K562 (cell line): Measurements from ENCODE around the gene GPRC5A. TPM values are rescaled to one million over a fixed set of nuclear protein-coding genes. Genes with fewer than 3 reads are reported as not detected.

Experiments used
- CEBPG ChIP-seq, 3 experiments: fragments of 200-800 bp in 1 of 3; sonication (Bioruptor generic) in 1 of 3; sonication (generic) in 1 of 3; formaldehyde crosslinking in 1 of 3; IDR thresholded peaks in 2 of 3; conservative IDR thresholded peaks in 1 of 3; 2 replicates each; pipeline versions ENCODE4 v1.6.1 to v1.8.0; 2016 to 2022; ENCODE audit warnings: missing compliant biosample characterization in 2 of 3, missing genetic modification characterization in 2 of 3, mild to moderate bottlenecking in 1 of 3, missing genetic modification reagents in 1 of 3
- HMG20A ChIP-seq: fragments of 450-650 bp; formaldehyde crosslinking; conservative IDR thresholded peaks from 2 replicates; pipeline ENCODE4 v1.4.0; 2020; ENCODE audit warnings: mild to moderate bottlenecking, mixed read lengths
- NCOA1 ChIP-seq: fragments of 450-650 bp; IDR thresholded peaks from 2 replicates; pipeline ENCODE4 v1.6.1; 2016; ENCODE audit warnings: low read depth
- NFE2 ChIP-seq: IDR thresholded peaks from 2 replicates; pipeline ENCODE4 v1.6.1; 2014; ENCODE audit warnings: antibody characterized with exemption, low read depth
- POLR2G ChIP-seq: fragments of 200-400 bp; formaldehyde crosslinking; IDR thresholded peaks from 2 replicates; pipeline ENCODE4 v1.6.1; 2017; ENCODE audit warnings: low read depth, mild to moderate bottlenecking, antibody characterized with exemption, low read length, moderate library complexity
- RFX7 ChIP-seq: fragments of 250-450 bp; sonication (Bioruptor Pico); IDR thresholded peaks from 2 replicates; pipeline ENCODE4 v1.5.1; 2021; ENCODE audit warnings: mild to moderate bottlenecking
- ZNF79 ChIP-seq: fragments of 250-450 bp; sonication (Bioruptor Pico); IDR thresholded peaks from 2 replicates; pipeline ENCODE4 v1.4.0; 2020; ENCODE audit warnings: low read depth, mild to moderate bottlenecking, moderate library complexity
- polyA plus RNA-seq, 8 experiments: library from polyadenylated mRNA; depleted of rRNA in 4 of 8; stranded (reverse) in 5 of 8; unstranded in 3 of 8; fragments of >200 nt; fragmentation: Nextera tagmentation in 2 of 8; fragmentation: Illumina TruSeq in 1 of 8; extraction: Ambion mirVana in 2 of 8; extraction: Trizol in 1 of 8; gene quantifications; 2 replicates each; pipeline versions ENCODE4 v1.2.1 to v1.2.3, GENCODE V29; 2011 to 2014; ENCODE audit warnings: inconsistent platforms in 1 of 8, missing spikeins in 1 of 8
- total RNA-seq, 7 experiments: library from RNA; depleted of rRNA in 6 of 7; stranded (reverse); fragments of >200 nt in 6 of 7; fragmentation: Illumina TruSeq in 2 of 7; extraction: Trizol in 2 of 7; gene quantifications; 2 replicates each; pipeline versions ENCODE4 v1.2.1 to v1.2.3, GENCODE V29; 2011 to 2021; ENCODE audit warnings: low replicate concordance in 1 of 7
- TF ChIP-seq, protein P1 (sequence below), 2 experiments: fragments of 450-650 bp in 1 of 2; sonication (generic) in 1 of 2; formaldehyde crosslinking; conservative IDR thresholded peaks; 2 replicates each; pipeline versions ENCODE4 v1.4.0 to v1.8.1; 2020 to 2022; ENCODE audit warnings: mild to moderate bottlenecking in 1 of 2, missing genetic modification reagents in 1 of 2
- TF ChIP-seq, protein P2 (sequence below): sonication (generic); formaldehyde crosslinking; IDR thresholded peaks from 2 replicates; pipeline ENCODE4 v1.8.0; 2022; ENCODE audit warnings: mild to moderate bottlenecking, missing genetic modification reagents, borderline replicate concordance
- TF ChIP-seq, protein P3 (sequence below), 2 experiments: fragments of 450-650 bp in 1 of 2; sonication (generic) in 1 of 2; formaldehyde crosslinking in 1 of 2; IDR thresholded peaks; 2 replicates each; pipeline versions ENCODE4 v1.7.1 to v1.9.0; 2016 to 2022; ENCODE audit warnings: inconsistent platforms in 1 of 2, mild to moderate bottlenecking in 1 of 2, missing genetic modification reagents in 1 of 2

Gene GPRC5A
- total and polyA plus RNA-seq, 9 of the 15 experiments (the other 6 are each of a cell fraction or from before 2014, with no cell fraction given), result 0.01 to 0.64 (median 0.08) TPM; not detected in 6

DNA sequence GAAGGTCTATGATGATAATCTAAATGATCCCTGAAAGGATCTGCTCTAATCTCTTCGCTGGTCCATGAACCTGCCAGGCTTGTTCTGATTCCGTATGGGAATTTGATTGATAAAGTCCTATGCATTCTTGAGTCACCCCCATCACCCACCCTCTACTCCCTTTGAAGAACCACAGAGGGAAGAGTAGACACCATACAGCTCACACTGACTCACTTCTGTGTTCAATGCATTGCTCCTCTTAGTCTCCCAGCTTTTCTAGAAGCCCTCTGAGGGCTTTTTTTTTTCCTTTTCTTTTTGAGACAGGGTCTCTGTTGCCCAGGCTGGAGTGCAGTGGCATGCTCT, 18.5 kb upstream of the GPRC5A start (continued):
- TF ChIP-seq RFX7, result no peak
- no peak for TF ChIP-seq HMG20A (CRISPR knock-in tag)
- no peak for TF ChIP-seq POLR2G
- no peak for TF ChIP-seq ZNF79 (CRISPR knock-in tag)
- TF ChIP-seq NFE2, result no peak
- TF ChIP-seq CEBPG (CRISPR knock-in tag; IDR thresholded peaks at IDR 0.05), result no peak
- TF ChIP-seq CEBPG (tag; conservative IDR thresholded peaks at IDR 0.05 in 1 of 2, IDR thresholded peaks at IDR 0.05 in 1 of 2), result no peak
- no peak for TF ChIP-seq NCOA1
- TF ChIP-seq, protein P1, sequence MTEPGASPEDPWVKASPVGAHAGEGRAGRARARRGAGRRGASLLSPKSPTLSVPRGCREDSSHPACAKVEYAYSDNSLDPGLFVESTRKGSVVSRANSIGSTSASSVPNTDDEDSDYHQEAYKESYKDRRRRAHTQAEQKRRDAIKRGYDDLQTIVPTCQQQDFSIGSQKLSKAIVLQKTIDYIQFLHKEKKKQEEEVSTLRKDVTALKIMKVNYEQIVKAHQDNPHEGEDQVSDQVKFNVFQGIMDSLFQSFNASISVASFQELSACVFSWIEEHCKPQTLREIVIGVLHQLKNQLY (CRISPR knock-in tag; conservative IDR thresholded peaks at IDR 0.05), result no peak
- TF ChIP-seq, protein P2, sequence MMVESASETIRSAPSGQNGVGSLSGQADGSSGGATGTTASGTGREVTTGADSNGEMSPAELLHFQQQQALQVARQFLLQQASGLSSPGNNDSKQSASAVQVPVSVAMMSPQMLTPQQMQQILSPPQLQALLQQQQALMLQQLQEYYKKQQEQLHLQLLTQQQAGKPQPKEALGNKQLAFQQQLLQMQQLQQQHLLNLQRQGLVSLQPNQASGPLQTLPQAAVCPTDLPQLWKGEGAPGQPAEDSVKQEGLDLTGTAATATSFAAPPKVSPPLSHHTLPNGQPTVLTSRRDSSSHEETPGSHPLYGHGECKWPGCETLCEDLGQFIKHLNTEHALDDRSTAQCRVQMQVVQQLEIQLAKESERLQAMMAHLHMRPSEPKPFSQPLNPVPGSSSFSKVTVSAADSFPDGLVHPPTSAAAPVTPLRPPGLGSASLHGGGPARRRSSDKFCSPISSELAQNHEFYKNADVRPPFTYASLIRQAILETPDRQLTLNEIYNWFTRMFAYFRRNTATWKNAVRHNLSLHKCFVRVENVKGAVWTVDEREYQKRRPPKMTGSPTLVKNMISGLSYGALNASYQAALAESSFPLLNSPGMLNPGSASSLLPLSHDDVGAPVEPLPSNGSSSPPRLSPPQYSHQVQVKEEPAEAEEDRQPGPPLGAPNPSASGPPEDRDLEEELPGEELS (CRISPR knock-in tag), result no peak
- TF ChIP-seq, protein P3, sequence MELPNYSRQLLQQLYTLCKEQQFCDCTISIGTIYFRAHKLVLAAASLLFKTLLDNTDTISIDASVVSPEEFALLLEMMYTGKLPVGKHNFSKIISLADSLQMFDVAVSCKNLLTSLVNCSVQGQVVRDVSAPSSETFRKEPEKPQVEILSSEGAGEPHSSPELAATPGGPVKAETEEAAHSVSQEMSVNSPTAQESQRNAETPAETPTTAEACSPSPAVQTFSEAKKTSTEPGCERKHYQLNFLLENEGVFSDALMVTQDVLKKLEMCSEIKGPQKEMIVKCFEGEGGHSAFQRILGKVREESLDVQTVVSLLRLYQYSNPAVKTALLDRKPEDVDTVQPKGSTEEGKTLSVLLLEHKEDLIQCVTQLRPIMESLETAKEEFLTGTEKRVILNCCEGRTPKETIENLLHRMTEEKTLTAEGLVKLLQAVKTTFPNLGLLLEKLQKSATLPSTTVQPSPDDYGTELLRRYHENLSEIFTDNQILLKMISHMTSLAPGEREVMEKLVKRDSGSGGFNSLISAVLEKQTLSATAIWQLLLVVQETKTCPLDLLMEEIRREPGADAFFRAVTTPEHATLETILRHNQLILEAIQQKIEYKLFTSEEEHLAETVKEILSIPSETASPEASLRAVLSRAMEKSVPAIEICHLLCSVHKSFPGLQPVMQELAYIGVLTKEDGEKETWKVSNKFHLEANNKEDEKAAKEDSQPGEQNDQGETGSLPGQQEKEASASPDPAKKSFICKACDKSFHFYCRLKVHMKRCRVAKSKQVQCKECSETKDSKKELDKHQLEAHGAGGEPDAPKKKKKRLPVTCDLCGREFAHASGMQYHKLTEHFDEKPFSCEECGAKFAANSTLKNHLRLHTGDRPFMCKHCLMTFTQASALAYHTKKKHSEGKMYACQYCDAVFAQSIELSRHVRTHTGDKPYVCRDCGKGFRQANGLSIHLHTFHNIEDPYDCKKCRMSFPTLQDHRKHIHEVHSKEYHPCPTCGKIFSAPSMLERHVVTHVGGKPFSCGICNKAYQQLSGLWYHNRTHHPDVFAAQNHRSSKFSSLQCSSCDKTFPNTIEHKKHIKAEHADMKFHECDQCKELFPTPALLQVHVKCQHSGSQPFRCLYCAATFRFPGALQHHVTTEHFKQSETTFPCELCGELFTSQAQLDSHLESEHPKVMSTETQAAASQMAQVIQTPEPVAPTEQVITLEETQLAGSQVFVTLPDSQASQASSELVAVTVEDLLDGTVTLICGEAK (IDR thresholded peaks at IDR 0.05), result no peak
- TF ChIP-seq, protein P3 (CRISPR knock-in tag; IDR thresholded peaks at IDR 0.05), result no peak
